HG03571 (cell line): Measurements from ENCODE around the gene KIF1B.
"Not testable (repeated sequence)": the region's sequence is repeated elsewhere in the genome, so short reads cannot be mapped to it uniquely, and the experiment has no call there.

Experiments used
- ATAC-seq: cut with Tn5 transposase; IDR thresholded peaks from one replicate; pipeline ENCODE4 v1.9.1; 2021; ENCODE audit not compliant: unreplicated experiment

Gene KIF1B

GRCh38 chr1:10193288-10193687 lies 17.1 kb upstream of the KIF1B start:
- ATAC-seq, result no peak

GRCh38 chr1:10195570-10195969 lies 14.8 kb upstream of the KIF1B start:
- ATAC-seq, result no peak

- ATAC-seq, result no peak
These were observed 13.4 kb upstream of the KIF1B start for GRCh38 chr1:10196976-10197375.

GRCh38 chr1:10200620-10201019 lies 9.8 kb upstream of the KIF1B start:
- ATAC-seq, result no peak

GRCh38 chr1:10204003-10204642 lies 6.2 kb upstream of the KIF1B start:
- ATAC-seq, result no peak

GRCh38 chr1:10205206-10205605 lies 5.2 kb upstream of the KIF1B start:
- ATAC-seq, result not testable (repeated sequence)

GRCh38 chr1:10207810-10208209 lies 2.6 kb upstream of the KIF1B start:
- ATAC-seq, result no peak

- no peak for ATAC-seq
These were observed 1.8 kb upstream of the KIF1B start for GRCh38 chr1:10208537-10208936.

GRCh38 chr1:10209590-10209904 lies 823 bp upstream of the KIF1B start:
- ATAC-seq, result no peak

- peak; percentile 13 for ATAC-seq
These were observed 753 bp downstream of the KIF1B start for GRCh38 chr1:10210841-10211804.

GRCh38 chr1:10211805-10212410 lies 1.5 kb downstream of the KIF1B start:
- no peak for ATAC-seq

- no peak for ATAC-seq
These were observed 2.1 kb downstream of the KIF1B start for GRCh38 chr1:10212476-10212875.

GRCh38 chr1:10213186-10213705 lies 2.9 kb downstream of the KIF1B start:
- ATAC-seq, result no peak

GRCh38 chr1:10216090-10216749 lies 5.8 kb downstream of the KIF1B start:
- no peak for ATAC-seq

GRCh38 chr1:10217748-10218441 lies 7.5 kb downstream of the KIF1B start:
- no peak for ATAC-seq

- no peak for ATAC-seq
These were observed 9.8 kb downstream of the KIF1B start for GRCh38 chr1:10220200-10220599.

- not testable (repeated sequence) for ATAC-seq
These were observed 10.3 kb downstream of the KIF1B start for GRCh38 chr1:10220657-10221056.

- no peak for ATAC-seq
These were observed 15.2 kb downstream of the KIF1B start for GRCh38 chr1:10225573-10225972.

- no peak for ATAC-seq
These were observed 18.2 kb downstream of the KIF1B start for GRCh38 chr1:10228528-10228927.

- ATAC-seq, result no peak
These were observed 19.5 kb downstream of the KIF1B start for GRCh38 chr1:10229903-10230302.

- ATAC-seq, result no peak
These were observed 21.8 kb downstream of the KIF1B start for GRCh38 chr1:10232163-10232562.
